ENCODE results near the gene RPL32. TPM values are rescaled to one million over a fixed set of nuclear protein-coding genes. Genes with fewer than 3 reads are reported as not detected.

The RPL32 gene
- total RNA-seq, 1 experiment from 2014 or later = 1,643 TPM

DNA sequence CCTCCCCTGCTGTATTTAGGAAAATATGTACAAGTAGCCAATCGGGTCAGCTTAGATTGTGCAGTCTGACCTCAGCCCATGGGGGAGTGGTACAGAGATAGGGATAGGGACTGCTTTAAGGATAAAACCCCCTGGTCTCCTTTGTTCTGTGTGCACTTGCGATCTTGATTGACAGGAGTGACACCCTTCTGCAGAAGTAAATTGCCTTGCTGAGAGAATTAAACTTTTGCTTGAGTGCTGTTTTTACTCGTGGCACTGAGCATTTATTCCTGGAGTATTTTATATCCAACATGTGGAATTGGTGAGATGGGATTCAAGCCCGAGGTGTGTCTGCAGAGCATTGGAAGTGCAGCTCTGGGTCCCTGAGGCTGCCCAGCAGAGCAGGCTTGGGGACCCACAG is 23.9 kb upstream of the RPL32 start:
- ATAC-seq (no peak), DNase-seq (ENCODE audit: low spot score) (no peak)
- Mint-ChIP-seq H3K27me3 (ENCODE audit: low read depth) (peaks cover 48% of the 10 kb centered on the region), H3K4me1 (peaks cover 4% of the 10 kb centered on the region), H3K27ac (no peak overlapping the region), H3K4me3 (no peak overlapping the region), H3K9me3 (peaks cover 9% of the 10 kb centered on the region), H3K36me3 (peaks cover 4% of the 10 kb centered on the region)
- ChIA-PET POLR2A (no interaction called here), CTCF (no interaction called here)
- TF ChIP-seq SMAD4 (CRISPR knock-in tag; IDR thresholded peaks at IDR 0.05) (no peak), TCF7 (CRISPR knock-in tag; IDR thresholded peaks at IDR 0.05; ENCODE audit: low read depth) (no peak)

GRCh38 chr3:12862387-12862786 is 21.0 kb upstream of the RPL32 start:
- no peak overlapping the region for H3K4me3 Mint-ChIP-seq
- DNase-seq (ENCODE audit: low spot score) (no peak), ATAC-seq (no peak)
- H3K27ac Mint-ChIP-seq = no peak overlapping the region
- no peak for TF ChIP-seq ZNF425 (CRISPR knock-in tag; conservative IDR thresholded peaks at IDR 0.05)
- TF ChIP-seq, protein P1, sequence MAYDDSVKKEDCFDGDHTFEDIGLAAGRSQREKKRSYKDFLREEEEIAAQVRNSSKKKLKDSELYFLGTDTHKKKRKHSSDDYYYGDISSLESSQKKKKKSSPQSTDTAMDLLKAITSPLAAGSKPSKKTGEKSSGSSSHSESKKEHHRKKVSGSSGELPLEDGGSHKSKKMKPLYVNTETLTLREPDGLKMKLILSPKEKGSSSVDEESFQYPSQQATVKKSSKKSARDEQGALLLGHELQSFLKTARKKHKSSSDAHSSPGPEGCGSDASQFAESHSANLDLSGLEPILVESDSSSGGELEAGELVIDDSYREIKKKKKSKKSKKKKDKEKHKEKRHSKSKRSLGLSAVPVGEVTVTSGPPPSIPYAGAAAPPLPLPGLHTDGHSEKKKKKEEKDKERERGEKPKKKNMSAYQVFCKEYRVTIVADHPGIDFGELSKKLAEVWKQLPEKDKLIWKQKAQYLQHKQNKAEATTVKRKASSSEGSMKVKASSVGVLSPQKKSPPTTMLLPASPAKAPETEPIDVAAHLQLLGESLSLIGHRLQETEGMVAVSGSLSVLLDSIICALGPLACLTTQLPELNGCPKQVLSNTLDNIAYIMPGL (CRISPR knock-in tag; IDR thresholded peaks at IDR 0.05) = no peak
- no peak for TF ChIP-seq NFE2L1 (CRISPR knock-in tag; IDR thresholded peaks at IDR 0.05)
- TF ChIP-seq, protein P2, sequence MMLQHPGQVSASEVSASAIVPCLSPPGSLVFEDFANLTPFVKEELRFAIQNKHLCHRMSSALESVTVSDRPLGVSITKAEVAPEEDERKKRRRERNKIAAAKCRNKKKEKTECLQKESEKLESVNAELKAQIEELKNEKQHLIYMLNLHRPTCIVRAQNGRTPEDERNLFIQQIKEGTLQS (CRISPR knock-in tag; conservative IDR thresholded peaks at IDR 0.05) = no peak
- TF ChIP-seq ZNF263 (CRISPR knock-in tag; IDR thresholded peaks at IDR 0.05; ENCODE audit: low read depth) = no peak
- TF ChIP-seq IRF2 (CRISPR knock-in tag; IDR thresholded peaks at IDR 0.05; ENCODE audit: borderline replicate concordance, low read depth) = no peak
- TF ChIP-seq FOXP1 (CRISPR knock-in tag; IDR thresholded peaks at IDR 0.05; ENCODE audit: borderline replicate concordance) = no peak
- no peak for TF ChIP-seq TEAD4 (CRISPR knock-in tag; IDR thresholded peaks at IDR 0.05)
- TF ChIP-seq ZNF281 (CRISPR knock-in tag; IDR thresholded peaks at IDR 0.05) = no peak
- TF ChIP-seq PRRX2 (CRISPR knock-in tag; IDR thresholded peaks at IDR 0.05) = no peak
- TF ChIP-seq USF2 (CRISPR knock-in tag; IDR thresholded peaks at IDR 0.05) = no peak
- TF ChIP-seq ZNF121 (CRISPR knock-in tag; IDR thresholded peaks at IDR 0.05) = no peak
- TF ChIP-seq HMGA2 (CRISPR knock-in tag; IDR thresholded peaks at IDR 0.05) = no peak
- no peak for TF ChIP-seq ZNF138 (CRISPR knock-in tag; conservative IDR thresholded peaks at IDR 0.05)
- no peak for TF ChIP-seq NFYB (CRISPR knock-in tag; conservative IDR thresholded peaks at IDR 0.05; ENCODE audit: low read depth)
- H3K27me3 Mint-ChIP-seq (ENCODE audit: low read depth) = peaks cover 35% of the 10 kb centered on the region
- H3K36me3 Mint-ChIP-seq = peaks cover 4% of the 10 kb centered on the region
- H3K4me1 Mint-ChIP-seq = no peaks in the 10 kb centered on the region
- POLR2A ChIA-PET = no interaction called here
- H3K9me3 Mint-ChIP-seq = peaks cover 9% of the 10 kb centered on the region
- CTCF ChIA-PET = interaction anchor here (0.6 kb wide), 1 partner anchor 134 kb away, joined by 4 read pairs; no protein-coding TSS in a partner anchor
